HG02852 (cell line): ENCODE data around the gene XPNPEP3.
"Not testable (repeated sequence)": the region's sequence is repeated elsewhere in the genome, so short reads cannot be mapped to it uniquely, and the experiment has no call there.

Experiments used
- ATAC-seq: cut with Tn5 transposase; IDR thresholded peaks from one replicate; pipeline ENCODE4 v1.9.1; 2021; ENCODE audit warnings: mild to moderate bottlenecking, moderate library complexity; ENCODE audit not compliant: unreplicated experiment

The XPNPEP3 gene

GRCh38 chr22:40856513-40857308 lies at the start of gene XPNPEP3, which contains the start of gene ST13:
XPNPEP3 (plus strand) TSS chr22:40857148; CDS start chr22:40857182, 34 bp downstream.
ST13 (minus strand) TSS chr22:40856639; CDS start chr22:40856540, 99 bp downstream.
- ATAC-seq = peak; percentile 90

DNA sequence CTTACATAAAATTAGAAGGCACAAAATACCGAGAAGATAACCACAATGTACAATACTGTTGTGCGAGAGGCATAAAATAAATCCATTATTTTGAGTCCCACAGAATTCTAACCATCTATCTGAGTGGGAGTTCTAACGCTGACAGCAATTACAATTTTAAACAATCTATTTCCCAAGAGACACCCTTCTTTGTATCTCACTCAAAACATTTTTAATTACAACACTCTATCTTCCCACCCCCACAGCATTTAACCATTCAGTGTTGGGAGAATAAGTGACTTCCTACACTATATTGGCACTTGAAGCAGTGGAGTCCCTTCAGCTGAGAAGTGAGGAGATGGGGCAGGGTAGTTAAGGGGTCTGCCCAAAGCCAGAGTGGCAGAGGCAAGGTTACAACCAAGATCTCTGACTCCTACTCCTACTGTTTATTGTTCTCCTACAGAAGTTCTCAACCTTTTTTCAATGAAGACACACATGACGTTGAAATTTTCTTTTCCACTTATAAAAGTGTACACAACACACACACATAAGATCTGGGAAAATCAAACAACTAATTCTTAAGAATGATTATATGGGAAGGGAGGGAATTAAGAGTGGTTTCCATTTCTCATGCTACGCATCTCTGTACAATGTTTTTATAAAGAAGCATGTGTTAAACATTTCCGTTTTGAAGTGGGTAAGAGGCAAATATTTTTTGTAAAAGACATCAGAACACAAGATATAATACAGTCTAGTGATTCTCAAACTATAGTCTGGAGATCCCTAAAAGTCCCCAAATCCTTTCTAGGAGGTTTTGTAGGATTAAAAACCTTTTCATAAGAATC lies 48.7 kb upstream of the XPNPEP3 start:
- no peak for ATAC-seq

GRCh38 chr22:40813912-40814315 lies 43.0 kb upstream of the XPNPEP3 start:
- ATAC-seq = no peak

DNA sequence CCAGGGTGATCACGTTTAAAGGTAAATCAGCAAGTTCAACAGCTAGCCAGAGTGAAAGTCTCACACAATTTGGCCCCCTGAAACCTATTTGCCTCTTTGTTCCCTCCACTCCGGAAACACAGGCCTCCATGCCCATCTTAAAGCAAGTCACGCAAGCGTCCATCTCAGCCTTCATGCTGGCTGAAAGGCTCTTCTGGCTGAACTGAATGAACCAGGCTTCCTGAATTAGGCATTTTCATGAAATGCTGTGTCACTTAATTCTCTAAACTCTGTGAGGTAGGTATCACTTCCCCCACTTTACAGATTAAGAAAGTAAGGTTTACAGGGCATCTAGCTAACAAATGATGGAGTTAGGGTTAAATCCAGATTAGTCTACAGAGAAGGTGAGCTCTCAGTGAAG lies 39.2 kb upstream of the XPNPEP3 start:
- ATAC-seq = no peak

- ATAC-seq = no peak
Observed at GRCh38 chr22:40818192-40818746, 38.7 kb upstream of the XPNPEP3 start.

- ATAC-seq = peak; percentile 85
Observed at GRCh38 chr22:40818747-40819598, 38.0 kb upstream of the XPNPEP3 start, which contains the start of gene SLC25A17. SLC25A17 (minus strand) TSS chr22:40819346; CDS start chr22:40819248, 98 bp downstream.

- ATAC-seq = no peak
Observed at GRCh38 chr22:40819599-40820140, 37.3 kb upstream of the XPNPEP3 start.

DNA sequence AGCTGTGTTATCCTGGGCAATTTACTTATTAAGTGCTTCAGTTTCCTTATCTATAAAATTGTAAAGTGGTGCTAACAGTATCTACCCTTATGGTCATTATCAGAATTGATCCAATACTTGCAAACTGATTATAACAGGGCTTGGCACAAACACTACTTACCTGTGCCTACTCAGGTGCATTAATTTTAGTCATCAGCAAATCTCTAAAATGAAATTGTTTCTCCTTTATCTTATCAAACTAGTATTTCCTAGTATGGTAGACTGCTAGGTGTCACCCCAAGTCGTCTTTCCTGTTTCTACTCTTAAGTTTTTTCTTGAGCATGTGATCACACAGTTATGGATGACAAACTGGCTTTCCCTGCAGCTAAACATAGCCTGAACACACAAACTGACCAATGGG lies 33.5 kb upstream of the XPNPEP3 start:
- no peak for ATAC-seq

DNA sequence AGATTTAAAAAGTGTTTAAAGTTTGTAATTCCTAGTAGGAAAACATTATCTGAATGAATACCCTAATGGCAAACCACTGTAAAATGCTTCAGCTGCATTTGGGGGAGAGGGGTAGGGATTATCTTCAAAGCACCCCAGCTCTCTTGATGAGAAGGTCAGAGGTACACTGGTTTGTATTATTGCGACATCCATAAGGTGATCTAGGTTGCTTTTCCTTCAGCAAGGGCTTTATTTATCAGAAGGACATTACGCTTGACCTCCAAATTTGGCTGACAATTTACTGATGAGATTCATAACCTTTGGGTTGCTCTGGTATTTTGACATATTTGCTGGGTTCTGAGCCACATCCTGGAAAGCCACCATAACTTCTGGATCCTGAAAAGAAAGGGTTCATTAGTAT lies 30.7 kb upstream of the XPNPEP3 start:
- not testable (repeated sequence) for ATAC-seq

GRCh38 chr22:40826984-40827741 lies 29.8 kb upstream of the XPNPEP3 start:
- no peak for ATAC-seq

DNA sequence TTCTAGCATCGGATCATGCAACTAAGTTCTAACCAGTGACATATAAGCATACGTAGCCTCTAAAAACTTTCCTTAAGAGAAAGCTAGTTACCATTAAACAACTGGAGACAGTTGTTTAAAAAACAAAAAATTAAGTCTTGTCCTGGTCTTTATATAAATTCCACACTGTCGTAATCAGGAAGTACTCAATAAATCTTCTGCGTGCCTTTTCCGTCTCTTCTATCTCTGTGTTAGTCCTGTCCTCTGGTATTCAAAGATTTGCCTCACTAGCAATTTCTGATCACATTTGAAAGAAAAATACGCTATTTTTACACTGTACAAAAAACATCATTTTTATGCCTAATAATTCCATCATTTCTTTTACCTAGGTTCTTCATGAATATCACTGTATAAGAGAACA lies 27.8 kb upstream of the XPNPEP3 start:
- ATAC-seq = no peak

GRCh38 chr22:40834619-40835018 lies 22.3 kb upstream of the XPNPEP3 start:
- ATAC-seq = no peak

- no peak for ATAC-seq
Observed at GRCh38 chr22:40838486-40838885, 18.5 kb upstream of the XPNPEP3 start.

DNA sequence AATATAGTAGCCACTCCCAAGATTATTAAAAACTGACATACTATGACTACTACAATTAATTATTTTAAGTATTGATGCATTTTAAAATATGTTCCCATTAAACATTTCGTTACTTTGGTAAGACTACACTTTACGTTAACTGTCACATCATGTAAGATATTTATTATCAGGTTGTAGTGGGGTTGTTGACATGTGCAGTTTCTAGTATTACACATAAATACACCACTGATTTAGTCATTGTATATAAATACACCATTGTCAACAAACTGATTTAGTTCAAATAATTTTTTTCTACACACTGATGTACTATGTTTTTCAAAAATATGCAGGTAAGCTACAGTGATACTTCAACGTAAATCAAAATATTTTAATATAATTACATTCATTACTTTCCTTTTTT lies 12.0 kb upstream of the XPNPEP3 start:
- ATAC-seq = no peak

GRCh38 chr22:40845816-40846215 lies 11.1 kb upstream of the XPNPEP3 start:
- ATAC-seq = not testable (repeated sequence)

- no peak for ATAC-seq
Observed at GRCh38 chr22:40853333-40853732, 3.6 kb upstream of the XPNPEP3 start.

DNA sequence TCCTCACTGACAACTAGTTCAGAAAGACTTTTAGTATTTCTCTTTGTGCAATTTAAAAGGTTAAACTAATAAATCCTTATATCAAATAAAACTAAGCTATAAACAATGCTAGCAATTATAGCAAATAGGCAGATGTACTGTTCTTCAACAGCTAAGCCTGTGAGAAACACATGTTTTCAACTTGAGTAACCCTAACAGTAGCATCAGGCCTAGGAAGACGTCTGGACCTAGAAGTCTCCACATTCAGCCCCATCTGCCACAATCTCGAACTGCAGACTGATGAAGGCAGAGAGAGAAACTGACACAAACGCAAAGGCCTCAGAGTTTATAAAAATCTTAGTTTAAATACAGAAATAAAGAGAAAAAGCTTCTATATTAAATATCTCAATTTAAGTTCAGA lies 3.0 kb upstream of the XPNPEP3 start:
- no peak for ATAC-seq

DNA sequence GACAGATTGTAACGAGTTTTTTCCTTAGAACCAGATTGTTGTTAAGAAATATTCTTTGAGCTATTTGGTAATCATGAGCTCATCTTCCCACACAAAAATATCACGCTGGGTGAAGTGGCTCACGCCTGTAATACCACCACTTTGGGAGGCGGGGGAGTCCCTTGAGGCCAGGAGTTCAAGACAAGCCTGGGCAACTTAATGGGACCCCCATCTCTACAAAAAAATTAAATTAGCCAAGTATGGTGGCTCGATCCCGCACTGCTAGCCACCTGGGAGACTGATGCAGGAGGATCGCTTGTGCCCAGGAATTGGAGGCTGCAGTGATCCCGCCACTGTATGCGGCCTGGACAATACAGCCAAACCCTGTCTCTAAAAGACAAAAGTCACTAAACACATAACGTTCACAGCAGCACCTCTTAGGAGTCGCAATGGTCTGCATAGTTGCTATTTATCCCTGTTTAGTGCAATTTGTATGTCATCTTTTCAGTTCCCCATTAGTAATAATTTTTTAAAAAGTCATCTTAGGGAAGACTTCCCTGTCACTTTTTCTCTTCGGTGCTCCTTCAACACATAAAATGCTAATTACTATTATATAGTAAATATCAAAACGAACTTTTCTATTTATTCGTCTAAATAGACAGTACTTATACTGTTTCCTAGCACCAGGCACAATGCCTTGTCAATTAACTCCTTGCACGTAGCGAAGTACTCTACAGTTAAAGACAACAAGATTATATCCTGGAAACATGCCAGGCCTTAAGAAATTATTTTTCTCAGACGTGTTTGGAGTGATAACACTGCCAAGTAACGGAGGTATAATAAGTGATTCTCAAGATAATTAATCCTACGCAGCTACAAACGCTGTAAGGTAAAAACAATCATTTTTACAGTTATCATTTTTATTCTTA lies 1.6 kb upstream of the XPNPEP3 start:
- no peak for ATAC-seq
